ENCODE results near the gene SASH1.

The SASH1 gene

DNA sequence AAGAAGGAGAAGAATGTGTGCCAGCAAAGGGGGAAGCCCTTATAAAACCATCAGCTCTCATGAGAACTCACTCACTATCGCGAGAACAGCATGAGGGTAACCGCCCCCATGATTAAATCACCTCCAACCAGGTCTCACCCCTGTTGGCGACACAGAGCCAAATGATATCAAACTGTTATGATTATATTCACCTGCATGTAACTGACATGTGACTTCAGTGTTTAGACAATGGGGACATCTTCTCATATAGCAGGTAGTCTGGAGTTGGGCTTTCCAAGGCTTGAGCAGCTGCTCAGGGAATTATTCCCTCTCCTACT, 115.2 kb downstream of the SASH1 start:
- no peak for DNase-seq (ENCODE audit: low read depth in 3 of 3)

GRCh38 chr6:148459238-148459637, 116.6 kb downstream of the SASH1 start:
- no peak for DNase-seq (ENCODE audit: low read depth in 3 of 3)

GRCh38 chr6:148460876-148461646, 118.4 kb downstream of the SASH1 start:
- no peak for DNase-seq (ENCODE audit: low read depth in 3 of 3)

GRCh38 chr6:148461986-148462577, 119.4 kb downstream of the SASH1 start:
- DNase-seq (ENCODE audit: low read depth in 3 of 3) = no peak

- no peak for DNase-seq (ENCODE audit: low read depth in 3 of 3)
These were observed 121.0 kb downstream of the SASH1 start for GRCh38 chr6:148463671-148464070.

GRCh38 chr6:148464319-148465010, 121.8 kb downstream of the SASH1 start:
- peak; percentile 20 to 32 (median 31) for DNase-seq (ENCODE audit: low read depth in 3 of 3)

GRCh38 chr6:148465011-148465335, 122.3 kb downstream of the SASH1 start:
- DNase-seq (ENCODE audit: low read depth in 3 of 3) = no peak

DNA sequence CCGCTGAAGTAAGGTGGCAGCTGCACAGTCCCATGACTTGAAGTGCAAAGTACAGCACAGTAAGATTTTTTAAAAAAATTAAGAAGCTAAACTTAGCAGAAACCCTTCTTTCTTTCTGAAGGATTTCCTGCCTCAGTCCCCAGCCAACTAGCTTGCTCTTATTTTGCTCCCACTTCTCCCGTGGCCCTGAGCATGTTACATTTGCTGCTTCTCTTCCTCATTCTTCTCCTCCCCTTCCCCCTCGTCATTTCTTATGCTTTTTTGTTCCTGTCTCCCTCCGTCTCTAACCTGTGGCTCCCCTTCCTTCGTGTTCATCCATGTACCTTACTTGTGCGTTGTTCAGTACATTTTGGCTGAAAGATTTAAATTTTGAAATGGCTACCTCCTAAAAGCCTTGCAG, 123.0 kb downstream of the SASH1 start:
- DNase-seq (ENCODE audit: low read depth in 3 of 3) = no peak

GRCh38 chr6:148466158-148466557, 123.5 kb downstream of the SASH1 start:
- DNase-seq (ENCODE audit: low read depth in 3 of 3) = no peak

DNA sequence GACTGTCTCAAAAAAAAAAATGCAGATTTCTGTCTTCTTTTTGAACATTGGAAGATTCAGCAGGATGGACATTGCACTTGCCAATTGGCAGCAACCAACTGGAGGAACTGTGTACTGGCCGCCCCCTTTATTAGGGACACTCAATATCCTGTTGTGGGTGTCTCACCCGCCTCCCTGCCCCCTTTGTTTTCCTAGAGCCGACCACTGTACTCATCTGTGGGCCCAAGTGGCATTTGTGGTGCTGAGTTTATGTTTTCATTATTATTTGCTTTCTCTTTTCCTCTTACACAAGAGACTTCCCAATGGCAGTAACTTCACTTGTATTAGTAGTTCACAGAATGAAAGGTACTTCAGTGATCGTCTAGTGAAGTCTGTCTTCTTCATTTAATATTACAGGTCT, 125.3 kb downstream of the SASH1 start:
- no peak for DNase-seq (ENCODE audit: low read depth in 3 of 3)

- no peak for DNase-seq (ENCODE audit: low read depth in 3 of 3)
These were observed 127.5 kb downstream of the SASH1 start for GRCh38 chr6:148470156-148470555.

- no peak for DNase-seq (ENCODE audit: low read depth in 3 of 3)
These were observed 128.2 kb downstream of the SASH1 start for GRCh38 chr6:148470606-148471465.

DNA sequence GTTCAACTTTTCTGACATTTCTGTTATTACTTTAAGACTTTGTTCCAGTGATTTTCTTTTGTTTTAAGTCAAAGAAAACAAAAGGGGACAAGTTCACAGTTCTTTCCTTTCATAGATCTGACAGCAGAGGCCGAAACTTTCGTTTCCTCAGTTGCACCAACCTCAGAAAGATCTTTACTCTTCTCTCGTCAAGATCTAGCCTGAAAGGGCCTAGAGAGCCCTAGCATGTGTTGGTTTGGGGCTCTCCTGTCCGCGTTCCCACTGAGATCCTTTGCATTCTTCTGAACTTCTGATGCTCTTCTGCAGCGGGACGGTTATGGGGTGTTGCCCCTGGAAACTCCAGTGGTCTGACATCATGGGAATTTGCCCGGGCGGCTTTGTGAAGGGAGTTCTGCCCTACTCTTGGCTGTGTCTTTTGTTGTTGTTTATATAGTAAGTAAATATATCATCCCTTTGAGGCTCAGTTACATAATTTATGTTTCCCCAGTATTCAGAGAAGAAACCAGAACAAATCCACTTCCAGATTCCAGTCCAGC, 129.1 kb downstream of the SASH1 start:
- DNase-seq (ENCODE audit: low read depth in 3 of 3) = no peak

DNA sequence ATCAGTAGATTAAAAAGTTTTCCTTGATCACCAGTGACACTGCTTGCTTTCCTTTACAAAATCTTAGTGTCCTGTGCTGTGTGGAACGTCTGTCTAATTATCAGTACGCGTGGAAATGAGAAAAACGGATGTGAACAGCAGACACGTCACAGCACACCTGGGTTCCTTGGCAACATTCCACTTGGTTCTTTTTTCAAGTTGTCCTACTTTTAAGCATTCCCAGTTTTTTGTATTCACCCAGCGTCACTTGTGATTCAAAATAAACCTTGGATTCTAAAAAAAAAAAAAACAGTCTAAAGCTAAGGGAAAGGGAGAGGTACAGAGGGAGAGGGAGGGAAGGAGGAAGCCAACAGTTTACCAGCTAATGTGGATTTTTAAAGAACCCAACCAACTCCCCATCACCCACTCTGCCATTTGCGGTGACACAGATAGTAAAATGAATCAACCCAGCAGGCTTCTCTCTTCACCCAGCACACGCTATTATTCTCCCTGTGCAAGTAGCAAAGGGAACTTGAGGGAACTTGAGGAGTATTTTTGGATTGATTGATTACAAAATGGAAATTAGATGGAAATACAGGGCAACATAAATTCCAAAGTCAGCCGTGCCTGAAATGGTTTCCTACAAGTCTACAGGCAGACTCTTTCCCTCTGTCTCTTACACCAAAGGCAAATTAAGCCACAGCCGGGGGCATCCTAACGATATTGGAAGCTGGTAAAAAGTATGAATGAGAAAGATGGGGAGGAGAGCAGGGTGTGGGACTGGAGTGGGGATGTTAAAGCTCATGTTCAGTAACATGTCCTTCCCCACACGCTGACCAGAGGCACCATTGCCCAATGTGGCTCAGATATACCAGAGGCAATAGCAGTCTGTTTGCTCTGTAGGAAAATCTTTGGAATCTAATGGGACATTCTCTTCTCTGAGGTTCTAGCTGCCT, 129.8 kb downstream of the SASH1 start:
- DNase-seq (ENCODE audit: low read depth in 3 of 3) = no peak

DNA sequence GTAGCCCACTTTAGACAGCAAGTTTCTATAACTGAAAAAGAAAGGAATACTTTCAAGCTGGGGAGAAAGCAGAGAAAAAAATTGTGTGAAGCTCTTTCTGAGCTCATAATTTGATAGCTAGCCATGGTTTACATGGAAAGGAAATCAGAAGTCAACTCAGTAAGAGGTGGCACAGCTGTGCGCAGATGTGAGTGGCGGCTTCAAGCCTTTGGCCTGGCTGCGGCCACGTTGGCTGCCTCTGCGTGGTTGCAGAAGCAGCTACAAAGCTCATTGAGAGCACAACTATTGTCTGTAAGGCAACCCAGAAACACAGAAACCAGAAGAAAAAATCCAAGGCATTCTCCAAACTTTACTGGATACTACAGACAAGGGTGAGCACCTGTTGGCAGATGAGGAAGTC, 136.9 kb downstream of the SASH1 start:
- DNase-seq (ENCODE audit: low read depth in 3 of 3) = no peak

DNA sequence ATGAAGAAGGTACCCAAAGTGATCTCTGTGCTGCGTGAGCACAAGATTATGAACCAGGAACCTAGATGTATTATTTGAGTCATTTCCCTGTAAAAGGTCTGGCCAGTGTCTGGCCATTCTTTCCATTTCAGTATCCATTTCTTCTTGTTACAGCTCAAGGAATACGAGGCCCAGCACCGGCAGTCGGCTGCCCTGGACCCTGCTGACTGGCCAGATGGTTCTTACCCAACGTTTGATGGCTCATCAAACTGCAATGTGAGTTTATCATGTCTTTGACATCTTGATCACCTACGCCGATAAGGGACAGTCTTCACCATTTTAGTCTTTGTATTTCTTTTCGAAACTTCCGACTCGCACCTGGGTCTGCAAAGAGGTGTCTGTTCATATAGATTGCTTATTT, 144.8 kb downstream of the SASH1 start:
- no peak for DNase-seq (ENCODE audit: low read depth in 3 of 3)

DNA sequence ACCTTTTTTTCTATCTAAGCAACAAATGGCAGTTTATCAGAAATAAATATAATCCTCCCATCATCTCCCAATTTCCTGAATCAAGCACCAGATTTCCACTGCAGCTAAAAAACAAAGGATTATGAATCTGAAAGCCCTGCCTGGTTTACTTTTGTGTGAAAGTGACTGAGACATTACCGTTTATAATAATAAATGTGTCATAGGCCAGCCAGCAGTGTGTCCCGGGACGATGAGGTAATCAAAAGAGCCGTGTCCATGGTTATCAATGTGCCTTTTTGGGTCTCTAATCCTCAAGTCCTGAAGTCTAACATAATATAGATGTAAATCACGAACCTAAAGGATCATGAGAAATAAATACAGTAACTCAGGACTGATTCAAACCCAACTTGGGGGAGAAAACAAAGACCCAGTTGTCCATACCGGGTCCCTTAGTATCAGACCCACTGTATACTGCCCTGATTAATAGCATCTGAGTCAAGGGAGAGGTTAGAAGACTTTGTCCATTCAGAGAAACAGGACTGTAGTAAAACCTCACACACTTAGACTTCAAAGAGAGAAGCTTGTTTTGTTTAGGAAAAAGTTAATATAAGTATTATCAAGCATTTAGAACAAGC, 149.1 kb downstream of the SASH1 start:
- DNase-seq (ENCODE audit: low read depth in 3 of 3) = no peak

- DNase-seq (ENCODE audit: low read depth in 3 of 3) = no peak
These were observed 150.1 kb downstream of the SASH1 start for GRCh38 chr6:148492654-148493290.

DNA sequence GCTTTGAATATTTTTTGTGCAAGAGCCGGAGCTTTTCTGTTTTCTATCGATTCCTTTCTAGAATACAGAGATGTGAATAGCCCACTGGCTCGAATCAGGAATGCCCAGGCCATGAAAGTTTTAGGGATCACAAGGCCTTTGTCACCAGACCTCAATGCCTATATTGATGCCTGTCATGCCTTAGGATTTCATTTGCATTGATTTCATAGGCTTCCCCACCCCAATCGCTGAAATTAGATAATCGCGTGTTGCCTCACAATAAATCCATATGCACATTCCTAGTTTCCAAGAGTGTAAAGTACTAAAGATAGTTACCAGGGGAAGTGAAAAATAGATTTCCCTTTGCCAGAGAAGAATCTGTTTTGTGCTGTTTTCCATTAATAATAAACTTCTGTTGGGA, 150.8 kb downstream of the SASH1 start:
- DNase-seq (ENCODE audit: low read depth in 3 of 3) = no peak

DNA sequence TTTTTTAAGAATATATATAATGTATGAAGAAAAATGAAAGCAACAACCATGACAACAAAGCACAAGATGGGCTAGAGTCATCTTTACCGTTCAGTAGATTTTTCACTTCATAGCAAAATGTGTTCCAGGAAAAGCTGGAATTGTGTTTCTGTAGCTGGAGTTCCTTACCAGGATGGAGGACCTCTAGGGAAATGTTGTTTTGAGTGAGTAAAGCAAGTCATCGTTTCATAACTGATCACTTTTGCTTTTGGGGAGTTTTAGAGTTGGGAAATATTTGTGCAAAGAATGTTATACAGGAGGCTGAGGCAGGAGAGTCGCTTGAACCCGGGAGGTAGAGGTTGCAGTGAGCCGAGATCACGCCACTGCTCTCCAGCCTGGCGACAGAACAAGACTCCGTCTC, 151.6 kb downstream of the SASH1 start:
- no peak for DNase-seq (ENCODE audit: low read depth in 3 of 3)
